Activated T-cell treated with anti-CD3 and anti-CD28 coated beads, Interleukin-2, amount 50 U/mL, for 24 hours (primary cell): ENCODE data around the gene TPT1.
A peak's percentile ranks its signal among the peaks of the same experiment; 100 is the strongest.
"Not testable (repeated sequence)": the region's sequence is repeated elsewhere in the genome, so short reads cannot be mapped to it uniquely, and the experiment has no call there.

Experiments
- DNase-seq: peaks from one replicate; pipeline ENCODE4 v3.0.0-alpha.2; 2020
- H3K27ac Mint-ChIP-seq: 2 replicates; pipeline ENCODE4 v1.8.0; 2020; ENCODE audit warnings: mild to moderate bottlenecking, mixed read lengths
- H3K27me3 Mint-ChIP-seq: 2 replicates; pipeline ENCODE4 v1.8.0; 2020; ENCODE audit warnings: mixed read lengths
- H3K36me3 Mint-ChIP-seq: 2 replicates; pipeline ENCODE4 v1.8.0; 2020; ENCODE audit warnings: low read depth, mixed read lengths
- H3K4me1 Mint-ChIP-seq: 2 replicates; pipeline ENCODE4 v1.8.0; 2020; ENCODE audit warnings: low read depth, mixed read lengths
- H3K4me3 Mint-ChIP-seq: 2 replicates; pipeline ENCODE4 v1.8.0; 2020; ENCODE audit warnings: mild to moderate bottlenecking, moderate library complexity, mixed read lengths
- H3K9me3 Mint-ChIP-seq: 2 replicates; pipeline ENCODE4 v1.8.0; 2020; ENCODE audit warnings: mixed read lengths

Gene TPT1

GRCh38 chr13:45314822-45315221 lies 26.2 kb downstream of the TPT1 start:
- DNase-seq = no peak
- Mint-ChIP-seq H3K9me3 (no peaks in the 10 kb centered on the region), H3K4me1 (peaks cover 16% of the 10 kb centered on the region), H3K27ac (no peak overlapping the region), H3K27me3 (peaks cover 12% of the 10 kb centered on the region), H3K4me3 (no peak overlapping the region), H3K36me3 (no peaks in the 10 kb centered on the region)

GRCh38 chr13:45310341-45311131 lies 30.4 kb downstream of the TPT1 start:
- H3K27ac Mint-ChIP-seq = peak overlapping the region; percentile 22

DNA sequence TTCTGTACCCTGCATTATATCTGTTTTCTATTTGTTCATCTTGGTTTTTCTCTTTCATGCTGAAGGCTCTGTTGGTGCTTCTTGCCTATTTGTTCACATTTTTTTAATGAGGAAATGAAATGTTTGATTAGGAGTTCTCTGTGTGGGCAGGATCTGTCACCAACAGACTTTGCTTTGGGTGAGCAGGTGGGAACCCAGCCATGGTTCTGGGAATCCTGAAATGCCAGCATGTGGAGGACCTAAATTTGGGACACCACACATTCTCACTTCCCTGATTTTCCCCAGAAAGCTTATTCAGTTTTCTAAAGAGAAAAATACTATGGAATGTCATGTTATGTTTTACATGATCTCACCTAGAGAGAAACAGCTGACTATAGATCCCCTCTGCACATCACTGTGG lies 34.0 kb downstream of the TPT1 start:
- no peak for DNase-seq
- H3K27me3 Mint-ChIP-seq = peaks cover 27% of the 10 kb centered on the region
- H3K9me3 Mint-ChIP-seq = no peaks in the 10 kb centered on the region
- no peak overlapping the region for H3K4me3 Mint-ChIP-seq
- peaks cover 21% of the 10 kb centered on the region for H3K4me1 Mint-ChIP-seq
- H3K27ac Mint-ChIP-seq = no peak overlapping the region
- no peaks in the 10 kb centered on the region for H3K36me3 Mint-ChIP-seq

More at GRCh38 chr13:45310341-45311131, 30.4 kb downstream of the TPT1 start:
- Mint-ChIP-seq H3K27me3 (peaks cover 14% of the 10 kb centered on the region), H3K9me3 (no peaks in the 10 kb centered on the region), H3K4me3 (peak overlapping the region; percentile 73), H3K4me1 (peaks cover 21% of the 10 kb centered on the region), H3K36me3 (no peaks in the 10 kb centered on the region)
- no peak for DNase-seq

DNA sequence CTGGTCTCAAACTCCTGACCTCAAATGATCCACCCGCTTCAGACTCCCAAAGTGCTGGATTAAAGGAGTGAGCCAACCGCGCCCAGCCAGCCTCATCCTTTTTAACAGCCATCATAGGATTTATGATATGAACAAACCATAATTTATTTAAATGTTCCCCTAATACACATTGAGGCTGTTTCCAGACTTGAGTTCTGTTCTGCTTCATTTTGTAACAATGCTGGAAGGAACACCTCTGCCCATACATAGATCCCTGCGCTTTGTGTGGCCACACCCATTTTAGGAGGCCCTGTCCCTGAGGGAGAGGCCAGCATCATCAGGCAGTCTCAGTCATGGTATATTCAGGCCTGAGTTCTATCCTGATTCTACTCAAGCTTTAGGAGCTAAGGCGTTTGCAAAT lies 35.9 kb downstream of the TPT1 start:
- H3K9me3 Mint-ChIP-seq = no peaks in the 10 kb centered on the region
- no peak overlapping the region for H3K4me3 Mint-ChIP-seq
- no peak for DNase-seq

DNA sequence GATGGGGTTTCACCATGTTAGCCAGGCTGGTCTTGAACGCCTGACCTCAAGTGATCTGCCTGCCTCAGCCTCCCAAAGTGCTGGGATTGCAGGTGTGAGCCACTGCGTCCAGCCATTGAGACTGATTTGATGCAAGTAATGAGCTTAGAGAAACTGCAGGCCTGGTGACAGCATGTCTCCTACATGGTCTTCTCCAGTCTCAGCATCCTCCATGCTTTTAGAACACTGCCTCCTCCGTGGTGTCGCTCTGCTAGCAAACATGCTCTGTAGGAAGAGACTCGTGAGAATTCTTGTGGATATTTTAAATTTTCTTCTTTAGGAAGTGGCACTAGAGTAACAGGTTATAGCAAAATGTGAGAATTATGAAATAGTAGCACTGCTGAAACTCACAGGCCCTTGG lies 37.1 kb downstream of the TPT1 start:
- no peaks in the 10 kb centered on the region for H3K36me3 Mint-ChIP-seq
- no peaks in the 10 kb centered on the region for H3K9me3 Mint-ChIP-seq
- peaks cover 6% of the 10 kb centered on the region for H3K4me1 Mint-ChIP-seq
- no peak overlapping the region for H3K27ac Mint-ChIP-seq
- no peak for DNase-seq
- peaks cover 22% of the 10 kb centered on the region for H3K27me3 Mint-ChIP-seq
- no peak overlapping the region for H3K4me3 Mint-ChIP-seq

More for the DNA sequence above, 35.9 kb downstream of the TPT1 start:
- peaks cover 8% of the 10 kb centered on the region for H3K4me1 Mint-ChIP-seq
- H3K36me3 Mint-ChIP-seq = no peaks in the 10 kb centered on the region
- H3K27me3 Mint-ChIP-seq = peaks cover 22% of the 10 kb centered on the region
- no peak overlapping the region for H3K27ac Mint-ChIP-seq

DNA sequence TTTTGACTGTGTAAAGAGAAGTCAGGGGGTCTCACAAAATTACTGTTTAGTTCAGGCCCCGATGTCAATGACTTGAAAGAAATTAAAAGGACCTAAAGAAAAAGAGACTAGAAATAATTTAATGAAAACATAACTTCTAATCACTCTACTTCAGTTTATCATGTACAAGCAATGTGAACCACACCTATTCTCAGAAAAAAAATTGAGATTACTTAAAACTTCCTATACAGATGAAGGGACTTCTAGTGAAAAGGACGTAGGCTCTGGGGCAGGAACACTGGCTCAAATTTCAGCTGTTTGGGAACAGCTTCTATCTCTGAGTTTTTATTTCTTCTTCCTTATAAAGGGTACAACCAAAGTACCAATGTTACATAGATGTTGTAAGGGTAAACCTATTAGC lies 38.0 kb downstream of the TPT1 start:
- no peak for DNase-seq
- H3K36me3 Mint-ChIP-seq = no peaks in the 10 kb centered on the region
- H3K27ac Mint-ChIP-seq = no peak overlapping the region
- H3K4me3 Mint-ChIP-seq = no peak overlapping the region
- H3K9me3 Mint-ChIP-seq = no peaks in the 10 kb centered on the region
- peaks cover 14% of the 10 kb centered on the region for H3K4me1 Mint-ChIP-seq
- H3K27me3 Mint-ChIP-seq = peaks cover 22% of the 10 kb centered on the region

- Mint-ChIP-seq H3K27me3 (peaks cover 22% of the 10 kb centered on the region), H3K9me3 (no peaks in the 10 kb centered on the region), H3K27ac (no peak overlapping the region), H3K36me3 (no peaks in the 10 kb centered on the region), H3K4me3 (no peak overlapping the region), H3K4me1 (peaks cover 19% of the 10 kb centered on the region)
- DNase-seq = no peak
Measured at GRCh38 chr13:45302507-45302906, 38.5 kb downstream of the TPT1 start.

DNA sequence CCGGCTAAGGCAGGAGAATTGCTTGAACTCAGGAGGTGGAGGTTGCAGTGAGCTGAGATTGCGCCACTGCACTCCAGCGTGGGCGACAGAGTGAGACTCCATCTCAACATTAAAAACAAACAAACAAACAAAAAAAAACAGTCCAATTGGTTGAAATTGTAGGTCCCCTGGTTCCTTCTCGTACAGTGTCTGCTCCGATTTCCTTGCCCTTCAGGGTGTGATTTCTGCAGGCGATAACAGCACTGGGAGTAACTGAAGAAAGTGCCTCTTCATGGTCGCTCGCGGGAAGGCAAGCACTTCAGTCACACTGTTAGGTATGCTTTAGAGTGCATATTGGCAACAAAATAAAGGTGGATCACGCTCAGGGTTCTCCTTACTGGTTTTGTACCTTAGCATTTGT lies 39.7 kb downstream of the TPT1 start:
- no peak for DNase-seq
- Mint-ChIP-seq H3K27me3 (peaks cover 19% of the 10 kb centered on the region), H3K27ac (no peak overlapping the region), H3K9me3 (no peaks in the 10 kb centered on the region), H3K4me3 (no peak overlapping the region), H3K36me3 (peaks cover 5% of the 10 kb centered on the region), H3K4me1 (peaks cover 30% of the 10 kb centered on the region)

DNA sequence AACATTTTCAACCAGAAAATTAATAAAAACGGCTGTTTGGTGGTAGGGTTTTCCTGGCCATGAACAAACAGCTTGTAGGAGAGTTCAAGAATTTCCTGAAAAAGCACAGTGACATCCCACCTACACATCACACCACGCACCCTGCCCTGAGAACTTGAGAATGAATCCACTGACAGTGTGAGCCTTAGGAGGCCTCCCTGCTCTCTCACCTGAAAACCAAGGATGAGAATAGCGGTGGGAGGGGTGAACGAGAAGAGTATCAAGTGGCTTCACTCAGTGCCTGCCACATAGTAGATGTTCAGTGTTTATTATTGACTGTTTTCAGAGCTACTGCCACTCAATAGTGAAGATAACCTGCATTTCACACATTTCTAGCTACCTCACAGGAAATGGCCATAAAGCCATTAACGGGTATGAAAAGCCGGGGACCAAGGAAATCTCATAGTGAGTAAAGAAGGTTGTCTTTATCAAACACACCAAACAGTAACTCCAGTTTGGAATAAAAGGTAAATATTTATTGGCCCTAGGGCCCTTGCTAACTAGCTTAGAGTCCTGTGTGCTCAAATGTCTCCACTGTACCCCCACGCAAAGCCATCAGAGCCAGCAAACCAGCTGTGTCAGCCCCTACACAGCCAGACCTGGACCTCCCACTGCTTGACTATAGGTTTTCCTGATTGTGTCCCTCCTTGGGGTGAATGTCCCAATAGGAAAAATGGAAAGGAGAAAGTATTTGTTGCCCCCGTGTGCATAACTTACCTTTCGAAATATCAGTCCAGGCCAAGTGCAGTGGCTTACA lies 40.6 kb downstream of the TPT1 start:
- Mint-ChIP-seq H3K4me3 (no peak overlapping the region), H3K27me3 (peaks cover 19% of the 10 kb centered on the region)

DNA sequence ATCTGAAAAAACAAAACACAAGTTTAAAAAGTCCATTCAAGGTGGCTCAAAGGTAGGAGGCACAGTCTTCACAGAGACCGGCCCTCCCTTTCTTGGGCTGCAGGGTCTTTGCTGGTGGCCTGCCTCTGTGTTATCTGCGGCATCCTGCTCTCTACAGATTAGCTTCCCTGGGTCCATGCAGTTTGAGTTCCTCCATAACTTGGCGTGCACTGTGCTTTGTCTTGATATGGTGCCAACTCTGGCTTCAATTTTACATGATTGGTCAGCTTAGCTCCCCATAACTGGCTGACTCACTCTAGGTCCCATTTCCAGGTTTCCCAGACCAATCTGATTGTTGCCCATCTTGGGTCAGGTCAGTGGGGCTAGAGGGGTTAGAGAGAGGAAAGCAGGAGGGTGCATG lies 41.8 kb downstream of the TPT1 start:
- no peak overlapping the region for H3K27ac Mint-ChIP-seq
- H3K4me3 Mint-ChIP-seq = no peak overlapping the region
- H3K4me1 Mint-ChIP-seq = peaks cover 45% of the 10 kb centered on the region
- peaks cover 13% of the 10 kb centered on the region for H3K27me3 Mint-ChIP-seq
- H3K36me3 Mint-ChIP-seq = peaks cover 5% of the 10 kb centered on the region
- H3K9me3 Mint-ChIP-seq = no peaks in the 10 kb centered on the region
- DNase-seq = no peak

More for the DNA sequence above, 40.6 kb downstream of the TPT1 start:
- peaks cover 5% of the 10 kb centered on the region for H3K36me3 Mint-ChIP-seq
- H3K27ac Mint-ChIP-seq = no peak overlapping the region
- no peaks in the 10 kb centered on the region for H3K9me3 Mint-ChIP-seq
- H3K4me1 Mint-ChIP-seq = peaks cover 38% of the 10 kb centered on the region
- DNase-seq = no peak

GRCh38 chr13:45298550-45298949 lies 42.4 kb downstream of the TPT1 start:
- Mint-ChIP-seq H3K4me1 (peaks cover 45% of the 10 kb centered on the region), H3K27ac (peak overlapping the region; percentile 68)
- not testable (repeated sequence) for H3K27me3 Mint-ChIP-seq, H3K36me3 Mint-ChIP-seq, H3K9me3 Mint-ChIP-seq, H3K4me3 Mint-ChIP-seq, DNase-seq

DNA sequence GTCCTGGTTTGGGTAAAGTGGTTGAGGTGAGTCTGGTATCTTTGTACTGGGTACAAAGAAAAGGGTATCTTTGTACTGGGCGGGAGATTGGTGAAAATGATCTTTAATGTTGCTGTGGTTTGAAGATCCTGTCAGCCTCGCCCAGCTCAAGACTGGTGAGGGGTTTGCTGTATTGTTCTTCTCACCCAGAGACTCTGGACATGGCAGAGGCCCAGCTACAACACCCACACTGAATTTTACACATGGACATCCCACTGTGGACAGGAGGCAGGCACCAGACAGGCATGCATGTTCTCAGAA lies 42.8 kb downstream of the TPT1 start:
- H3K4me3 Mint-ChIP-seq = no peak overlapping the region
- H3K27me3 Mint-ChIP-seq = peaks cover 5% of the 10 kb centered on the region
- no peaks in the 10 kb centered on the region for H3K9me3 Mint-ChIP-seq
- DNase-seq = no peak
- peaks cover 5% of the 10 kb centered on the region for H3K36me3 Mint-ChIP-seq
- peaks cover 45% of the 10 kb centered on the region for H3K4me1 Mint-ChIP-seq
- peak overlapping the region; percentile 68 for H3K27ac Mint-ChIP-seq

GRCh38 chr13:45297456-45298205 lies 43.4 kb downstream of the TPT1 start:
- peaks cover 5% of the 10 kb centered on the region for H3K27me3 Mint-ChIP-seq
- H3K27ac Mint-ChIP-seq = peak overlapping the region; percentile 83
- peaks cover 5% of the 10 kb centered on the region for H3K36me3 Mint-ChIP-seq
- DNase-seq = peak; percentile 42
- H3K9me3 Mint-ChIP-seq = no peaks in the 10 kb centered on the region
- peaks cover 45% of the 10 kb centered on the region for H3K4me1 Mint-ChIP-seq
- H3K4me3 Mint-ChIP-seq = no peak overlapping the region

- Mint-ChIP-seq H3K27me3 (peaks cover under 1% of the 10 kb centered on the region), H3K4me3 (no peak overlapping the region), H3K4me1 (peaks cover 49% of the 10 kb centered on the region), H3K36me3 (peaks cover 5% of the 10 kb centered on the region), H3K9me3 (no peaks in the 10 kb centered on the region), H3K27ac (peak overlapping the region; percentile 51)
- no peak for DNase-seq
Measured at GRCh38 chr13:45296259-45296658, 44.7 kb downstream of the TPT1 start.
